GM18951 (cell line): Measurements from ENCODE around the gene BRME1.

ENCODE experiments used
- POLR2A ChIP-seq: IDR thresholded peaks from 4 replicates; pipeline ENCODE4 v1.6.1; 2011; ENCODE audit warnings: mild to moderate bottlenecking; ENCODE audit not compliant: insufficient read length, insufficient read depth; ENCODE audit errors: extremely low read depth
- in situ Hi-C: fragments of 300-500 bp; cut with MboI; formaldehyde crosslinking; loops from one replicate; pipeline ENCODE4 v1.12.0; 2022; ENCODE audit warnings: low sequenced_read_pairs, mixed read lengths, inconsistent platforms; ENCODE audit not compliant: unreplicated experiment

Gene BRME1

DNA sequence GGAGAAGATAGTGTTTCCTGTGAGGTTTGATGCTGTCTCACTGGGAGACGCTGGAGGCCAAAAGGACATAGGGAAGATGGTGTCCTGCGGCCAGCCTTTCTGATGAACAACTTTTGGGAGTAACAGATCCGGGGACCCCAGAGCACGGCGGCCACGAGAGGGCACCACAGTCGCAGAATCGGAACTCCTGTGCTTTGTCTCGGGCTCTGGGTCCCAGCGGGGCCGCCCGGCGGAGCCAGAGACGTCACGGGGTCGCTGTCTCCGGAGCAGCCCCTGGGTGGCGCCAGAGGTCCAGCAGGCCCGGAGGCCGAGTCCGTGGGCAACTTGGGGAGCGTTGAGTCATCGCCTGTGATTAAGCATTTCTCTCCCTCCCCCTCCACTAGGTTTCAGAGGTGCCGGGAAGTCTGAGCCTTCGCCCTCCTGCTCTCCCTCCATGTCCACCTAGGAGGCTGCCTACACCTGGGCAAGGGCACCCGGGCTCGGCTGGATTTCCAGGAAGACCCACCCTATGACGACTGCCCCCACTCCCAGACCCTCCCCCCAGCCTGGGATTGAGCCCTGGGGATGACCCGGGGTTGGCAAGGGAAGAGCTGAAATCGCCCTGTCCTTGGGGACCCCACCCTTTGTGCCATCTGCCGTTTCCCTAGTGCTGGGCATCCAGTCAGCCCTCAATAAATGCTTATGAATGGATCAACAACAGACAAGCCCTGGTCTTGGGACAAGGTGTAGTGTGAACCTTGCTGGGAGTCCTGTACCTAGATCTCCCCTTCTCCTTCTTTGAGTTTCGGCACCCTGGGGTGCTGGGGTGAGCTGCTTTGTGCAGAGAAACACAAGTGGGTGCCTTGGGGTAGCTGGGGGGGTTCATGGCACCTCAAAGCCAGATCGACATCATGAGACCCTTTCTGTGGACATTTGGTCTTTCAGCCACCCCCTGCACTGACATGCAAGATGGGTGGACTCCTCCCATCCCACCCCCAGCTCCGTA is 25.6 kb downstream of the BRME1 start:
- in situ Hi-C loops = loop anchor here (5.0 kb wide), 1 partner anchor 192 kb away; the partner anchor contains the start of gene MISP3
- peak; percentile 41 for TF ChIP-seq POLR2A

DNA sequence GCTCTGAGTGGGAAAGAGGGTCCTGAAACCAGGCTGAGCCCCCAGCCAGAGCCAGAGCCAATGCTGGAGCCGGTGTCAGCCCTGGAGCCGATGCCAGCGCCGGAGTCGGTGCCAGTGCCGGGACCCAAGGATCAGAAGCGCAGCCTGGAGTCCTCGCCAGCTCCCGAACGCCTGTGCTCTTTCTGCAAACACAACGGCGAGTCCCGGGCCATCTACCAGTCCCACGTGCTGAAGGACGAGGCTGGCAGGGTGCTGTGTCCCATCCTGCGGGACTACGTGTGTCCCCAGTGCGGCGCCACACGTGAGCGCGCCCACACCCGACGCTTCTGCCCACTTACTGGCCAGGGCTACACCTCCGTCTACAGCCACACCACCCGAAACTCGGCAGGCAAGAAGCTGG is 28.6 kb downstream of the BRME1 start:
- in situ Hi-C loops = no loop called here

DNA sequence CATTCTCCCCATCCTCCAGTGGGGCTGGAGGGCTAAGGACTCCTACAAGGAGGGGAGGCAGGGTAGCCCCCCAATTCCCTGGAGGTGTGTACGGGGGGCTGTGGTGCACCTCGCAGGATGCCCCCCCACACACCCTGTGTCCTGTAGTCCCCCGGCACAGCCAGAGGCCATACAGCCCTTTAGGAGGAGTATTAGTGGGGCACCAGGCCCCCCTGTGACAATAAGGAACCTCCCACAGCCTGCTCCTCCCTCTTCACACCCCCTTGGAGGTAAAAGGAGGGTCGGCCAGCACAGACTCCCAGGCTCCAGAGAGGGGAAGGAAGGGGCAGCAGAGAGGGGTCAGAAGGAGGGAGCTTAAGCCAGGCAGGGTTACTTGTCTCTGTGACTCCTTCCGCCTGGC is 29.1 kb downstream of the BRME1 start, which contains the start of gene NANOS3:
TSS of gene NANOS3 (plus strand) at position 301 of the 400 bp plus-strand sequence. CDS start 115 bp downstream, outside the sequence.
- no peak for TF ChIP-seq POLR2A
- in situ Hi-C loops = no loop called here

More for the DNA sequence above, 28.6 kb downstream of the BRME1 start:
- TF ChIP-seq POLR2A = no peak

DNA sequence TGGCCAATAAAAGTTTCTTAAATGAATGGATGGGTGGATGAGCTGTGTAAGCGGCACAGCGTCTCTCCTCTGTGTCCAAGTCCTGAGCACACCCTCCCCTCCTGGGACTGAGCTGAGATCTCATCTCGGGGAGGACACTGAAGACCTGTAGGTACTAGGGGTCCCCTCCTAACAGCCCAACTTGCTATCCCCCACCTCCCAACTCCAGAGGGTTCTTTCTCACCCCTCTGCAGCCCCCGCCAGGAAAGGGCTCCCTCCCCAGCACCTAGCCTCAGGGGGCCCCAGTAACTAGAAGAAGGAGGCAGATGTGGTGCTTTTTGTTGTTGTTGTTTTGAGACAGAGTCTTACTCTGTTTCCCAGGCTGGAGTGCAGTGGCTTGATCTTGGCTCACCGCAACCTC is 30.1 kb downstream of the BRME1 start:
- in situ Hi-C loops = no loop called here
- no peak for TF ChIP-seq POLR2A

DNA sequence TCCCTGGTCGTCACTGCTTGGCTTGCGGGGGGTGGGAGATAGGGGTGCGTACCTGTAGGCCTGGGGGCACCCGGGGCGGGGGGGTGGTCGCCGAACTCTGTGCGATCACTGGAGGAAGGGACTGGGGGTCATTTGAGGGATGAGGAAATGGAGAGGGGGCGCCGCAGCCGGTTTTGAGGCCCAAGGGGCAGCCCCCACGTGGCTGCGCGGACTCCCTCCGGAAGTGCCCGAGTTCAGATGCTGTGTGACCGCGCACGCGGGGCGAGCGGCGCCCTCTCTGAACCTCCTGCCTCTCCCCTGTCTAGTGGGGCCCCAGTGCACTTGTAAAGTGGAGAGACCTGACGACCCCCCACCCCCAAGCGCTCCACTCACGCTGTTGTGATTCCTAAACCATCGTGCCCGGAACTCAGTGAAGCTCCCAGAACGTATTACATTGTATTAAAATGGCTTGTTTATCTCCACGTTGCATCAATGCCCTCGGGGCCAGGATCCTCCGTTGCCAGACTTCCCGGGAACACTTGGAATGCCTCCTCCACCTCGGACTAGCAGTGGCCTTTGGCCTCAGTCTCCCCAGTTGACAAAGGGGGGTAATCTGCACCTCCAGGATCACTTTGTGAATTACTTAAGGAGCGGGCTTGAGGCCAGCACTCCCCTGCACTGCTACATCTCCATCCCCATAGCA is 31.9 kb downstream of the BRME1 start:
- TF ChIP-seq POLR2A = no peak

DNA sequence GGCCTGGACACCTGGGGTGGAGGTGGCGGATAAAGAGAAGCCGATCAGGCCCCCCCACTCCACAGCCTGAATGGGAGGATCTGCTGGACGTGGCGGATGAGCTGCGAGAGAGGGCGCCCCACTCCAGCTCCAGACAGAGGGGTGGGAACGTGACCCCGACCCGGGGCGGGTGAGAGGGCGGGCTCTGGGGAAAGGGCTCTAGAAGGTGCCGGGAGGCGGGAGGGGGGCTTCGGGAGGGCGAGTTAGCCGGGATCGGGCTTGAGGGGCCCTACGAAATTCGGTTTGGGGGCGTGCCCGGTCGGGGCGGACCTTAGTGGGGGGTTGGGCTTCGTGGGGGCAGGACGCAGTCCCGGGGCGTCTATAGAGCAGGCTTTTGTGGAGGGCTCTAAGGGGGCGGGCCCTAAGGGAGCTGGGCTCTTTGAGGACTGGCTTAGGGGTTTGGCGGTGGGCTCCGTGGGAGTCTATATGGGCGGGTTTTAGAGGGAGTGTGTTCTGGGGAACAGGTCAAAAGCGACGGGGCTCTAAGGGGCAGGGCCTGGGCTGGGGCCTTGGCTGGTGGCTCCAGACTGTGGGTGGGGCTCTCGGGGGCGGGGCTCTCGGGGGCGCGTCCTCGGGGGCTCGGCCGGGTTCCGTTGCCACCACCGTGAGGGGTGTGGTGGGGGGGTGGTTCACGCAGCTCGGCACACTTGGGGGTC is 33.1 kb downstream of the BRME1 start:
- in situ Hi-C loops = loop anchor here (25.0 kb wide), 1 partner anchor 586 kb away; no protein-coding TSS in a partner anchor
- TF ChIP-seq POLR2A = no peak

More for the DNA sequence above, 31.9 kb downstream of the BRME1 start:
- in situ Hi-C loops = loop anchor here (25.0 kb wide), 1 partner anchor 587 kb away; no protein-coding TSS in a partner anchor

DNA sequence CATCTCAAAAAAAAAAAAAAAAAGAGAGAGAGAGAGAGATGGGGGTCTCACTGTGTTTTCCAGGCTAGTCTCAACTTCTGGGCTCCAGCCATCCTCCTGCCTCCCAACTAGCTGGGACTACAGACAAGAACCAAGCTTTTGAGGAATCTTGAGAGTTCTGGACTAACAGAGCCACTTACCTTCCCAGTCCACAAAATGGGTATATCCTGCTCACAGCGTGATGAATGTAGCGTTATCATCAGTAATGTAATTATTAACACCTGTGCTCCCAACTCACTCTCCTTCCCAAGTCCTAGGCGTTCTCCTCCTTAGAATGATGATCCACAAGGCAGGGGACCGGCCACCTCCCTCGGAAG is 33.6 kb downstream of the BRME1 start:
- in situ Hi-C loops = loop anchor here (25.0 kb wide), 1 partner anchor 585 kb away; no protein-coding TSS in a partner anchor

DNA sequence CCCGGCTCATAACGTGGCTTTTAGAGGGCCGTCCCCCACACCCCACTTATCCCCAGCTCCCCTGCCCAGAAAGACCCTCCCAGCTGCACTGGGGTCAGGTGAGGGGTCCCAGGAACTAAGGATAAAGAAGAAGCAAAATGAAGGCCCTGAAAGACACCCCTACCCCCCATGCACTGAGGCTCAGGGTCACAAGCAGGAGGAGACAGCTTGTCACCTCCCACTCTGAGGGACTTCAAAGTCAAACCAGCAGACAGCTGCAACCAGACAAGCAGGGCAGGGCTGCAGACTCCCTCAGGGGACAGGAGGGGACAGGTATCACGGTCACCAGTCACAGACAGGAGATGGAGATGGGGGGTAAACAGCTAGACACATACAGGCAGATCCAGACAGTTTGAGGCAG is 35.0 kb downstream of the BRME1 start:
- in situ Hi-C loops = loop anchor here (25.0 kb wide), 1 partner anchor 584 kb away; no protein-coding TSS in a partner anchor
- no peak for TF ChIP-seq POLR2A

More for the DNA sequence above, 33.6 kb downstream of the BRME1 start:
- TF ChIP-seq POLR2A = no peak

DNA sequence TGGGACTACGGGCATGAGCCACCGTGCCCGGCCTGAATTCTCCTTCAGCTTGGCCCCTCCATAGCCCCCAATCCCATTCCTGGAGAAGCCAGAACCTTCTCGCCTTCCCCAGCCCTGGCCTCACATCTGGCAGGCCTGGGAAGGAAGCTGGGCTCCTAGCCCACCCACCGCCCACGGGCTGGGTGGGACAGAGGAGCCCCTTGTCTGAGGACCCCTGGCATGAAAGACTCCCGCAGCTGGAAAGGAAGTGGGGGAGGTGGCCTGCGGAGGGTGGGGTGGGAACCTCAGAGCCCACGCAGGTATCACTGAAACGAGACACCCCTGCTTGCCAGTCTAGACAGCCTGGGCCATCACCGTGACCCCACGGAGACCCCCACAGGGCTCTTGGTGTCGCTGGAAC is 36.6 kb downstream of the BRME1 start:
- in situ Hi-C loops = loop anchor here (10.0 to 25.0 kb wide), 2 partner anchors 84 to 582 kb away; no protein-coding TSS in a partner anchor

DNA sequence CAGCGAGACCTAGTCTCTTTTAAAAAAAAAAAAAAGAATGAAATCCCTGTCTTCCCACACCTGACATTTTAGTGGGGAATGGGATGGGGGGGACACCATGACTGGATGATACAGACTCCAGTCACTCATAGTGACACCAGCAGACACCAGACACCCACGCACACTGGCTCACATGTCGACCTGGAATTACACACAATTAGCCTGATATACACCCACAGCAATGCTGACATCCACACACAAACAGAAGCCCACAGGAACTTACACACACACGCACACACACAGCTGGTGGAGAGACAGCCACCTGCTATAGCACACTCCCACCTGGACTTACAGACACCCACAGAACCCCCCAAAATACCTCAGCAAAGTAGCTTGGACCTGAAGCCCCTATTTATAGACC is 37.3 kb downstream of the BRME1 start:
- no peak for TF ChIP-seq POLR2A
- in situ Hi-C loops = loop anchor here (10.0 to 25.0 kb wide), 2 partner anchors 84 to 581 kb away; no protein-coding TSS in a partner anchor

More for the DNA sequence above, 36.6 kb downstream of the BRME1 start:
- TF ChIP-seq POLR2A = no peak

DNA sequence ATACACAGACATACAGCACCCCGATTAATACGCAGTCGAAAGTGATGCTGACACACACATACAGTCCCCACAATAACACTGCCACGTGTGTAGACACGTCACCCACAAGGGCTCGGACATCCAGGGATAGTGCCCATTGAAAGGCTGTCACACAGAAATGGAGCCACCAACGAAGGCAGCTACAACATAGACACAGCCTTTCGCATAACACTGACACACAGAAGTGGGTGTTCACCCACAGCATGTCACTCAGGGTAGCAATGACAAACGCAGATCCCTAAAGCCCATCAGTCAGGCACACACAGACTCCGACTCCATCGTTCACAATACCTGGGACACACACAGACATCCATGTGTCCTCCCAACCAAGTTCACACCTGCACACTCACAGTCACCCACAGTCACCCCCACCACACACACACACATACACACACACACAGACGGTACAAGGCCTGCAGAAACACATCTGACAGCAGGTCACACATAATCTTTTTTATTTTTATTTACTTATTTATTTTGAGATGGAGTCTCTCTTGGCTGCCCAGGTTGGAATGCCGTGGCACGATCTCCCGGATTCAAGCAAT is 39.4 kb downstream of the BRME1 start:
- TF ChIP-seq POLR2A = no peak
- in situ Hi-C loops = loop anchor here (10.0 to 25.0 kb wide), 2 partner anchors 82 to 579 kb away; no protein-coding TSS in a partner anchor
